Endothelial cell (in vitro differentiated cells): ENCODE measurements around the gene AUTS2. TPM values are rescaled to one million over a fixed set of nuclear protein-coding genes. Genes with fewer than 3 reads are reported as not detected.

Source experiments
- DNase-seq: peaks from one replicate; pipeline ENCODE4 v3.0.0; 2021; ENCODE audit warnings: low spot score
- H3K27ac Mint-ChIP-seq: one replicate; pipeline ENCODE4 v1.8.0; 2021; ENCODE audit warnings: mixed read lengths, inconsistent platforms; ENCODE audit not compliant: unreplicated experiment
- H3K27me3 Mint-ChIP-seq: one replicate; pipeline ENCODE4 v1.8.0; 2021; ENCODE audit warnings: mild to moderate bottlenecking, moderate library complexity, mixed read lengths, inconsistent platforms; ENCODE audit not compliant: unreplicated experiment
- H3K36me3 Mint-ChIP-seq: one replicate; pipeline ENCODE4 v1.8.0; 2021; ENCODE audit warnings: mild to moderate bottlenecking, low read depth, mixed read lengths, inconsistent platforms; ENCODE audit not compliant: unreplicated experiment
- H3K4me1 Mint-ChIP-seq: one replicate; pipeline ENCODE4 v1.8.0; 2021; ENCODE audit warnings: mild to moderate bottlenecking, mixed read lengths, inconsistent platforms; ENCODE audit not compliant: unreplicated experiment
- H3K4me3 Mint-ChIP-seq: one replicate; pipeline ENCODE4 v1.8.0; 2021; ENCODE audit warnings: mild to moderate bottlenecking, mixed read lengths, inconsistent platforms; ENCODE audit not compliant: unreplicated experiment
- H3K9me3 Mint-ChIP-seq: one replicate; pipeline ENCODE4 v1.8.0; 2021; ENCODE audit warnings: mixed read lengths, inconsistent platforms; ENCODE audit not compliant: unreplicated experiment
- total RNA-seq: library from RNA; stranded (reverse); fragmentation: NEBNext Ultra II Directional; extraction: Animal tissue kit (Norgen Biotek cat#: 25700); gene quantifications from one replicate; pipeline ENCODE4 v1.2.1, GENCODE V29; 2021; ENCODE audit not compliant: unreplicated experiment
- TF ChIP-seq, protein P1 (sequence below): fragments of 200-600 bp; sonication (generic); IDR thresholded peaks from one replicate; pipeline ENCODE4 v1.5.0; 2021; ENCODE audit warnings: antibody characterized with exemption; ENCODE audit not compliant: unreplicated experiment

AUTS2 gene
- total RNA-seq, 1 donor from 2014 or later, result 103 TPM

DNA sequence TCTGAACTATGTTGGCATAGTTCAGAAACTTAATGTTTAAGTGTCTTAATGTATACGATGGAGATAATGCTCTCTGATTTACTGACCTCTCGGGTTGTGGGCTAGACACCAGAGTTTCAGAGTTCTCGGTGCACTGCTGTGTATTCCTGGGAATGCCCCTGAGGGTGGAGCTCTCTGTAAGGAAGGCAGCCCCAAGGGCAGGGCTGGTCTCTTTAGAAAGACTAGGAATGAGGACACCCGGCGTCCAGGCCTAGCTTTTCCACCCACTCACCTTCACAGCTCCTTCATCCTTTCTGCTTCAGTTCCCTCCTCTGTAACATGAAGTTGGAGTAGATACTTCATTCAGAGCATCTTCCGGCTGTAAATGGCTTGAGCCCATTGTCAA is 997.1 kb downstream of the AUTS2 start:
- DNase-seq, result no peak
- TF ChIP-seq, protein P1, sequence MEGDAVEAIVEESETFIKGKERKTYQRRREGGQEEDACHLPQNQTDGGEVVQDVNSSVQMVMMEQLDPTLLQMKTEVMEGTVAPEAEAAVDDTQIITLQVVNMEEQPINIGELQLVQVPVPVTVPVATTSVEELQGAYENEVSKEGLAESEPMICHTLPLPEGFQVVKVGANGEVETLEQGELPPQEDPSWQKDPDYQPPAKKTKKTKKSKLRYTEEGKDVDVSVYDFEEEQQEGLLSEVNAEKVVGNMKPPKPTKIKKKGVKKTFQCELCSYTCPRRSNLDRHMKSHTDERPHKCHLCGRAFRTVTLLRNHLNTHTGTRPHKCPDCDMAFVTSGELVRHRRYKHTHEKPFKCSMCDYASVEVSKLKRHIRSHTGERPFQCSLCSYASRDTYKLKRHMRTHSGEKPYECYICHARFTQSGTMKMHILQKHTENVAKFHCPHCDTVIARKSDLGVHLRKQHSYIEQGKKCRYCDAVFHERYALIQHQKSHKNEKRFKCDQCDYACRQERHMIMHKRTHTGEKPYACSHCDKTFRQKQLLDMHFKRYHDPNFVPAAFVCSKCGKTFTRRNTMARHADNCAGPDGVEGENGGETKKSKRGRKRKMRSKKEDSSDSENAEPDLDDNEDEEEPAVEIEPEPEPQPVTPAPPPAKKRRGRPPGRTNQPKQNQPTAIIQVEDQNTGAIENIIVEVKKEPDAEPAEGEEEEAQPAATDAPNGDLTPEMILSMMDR, result no peak
- H3K27ac Mint-ChIP-seq, result no peak overlapping the region
- peaks cover 26% of the 10 kb centered on the region for H3K27me3 Mint-ChIP-seq
- peaks cover 13% of the 10 kb centered on the region for H3K36me3 Mint-ChIP-seq
- peaks cover 10% of the 10 kb centered on the region for H3K4me1 Mint-ChIP-seq
- H3K4me3 Mint-ChIP-seq, result peak overlapping the region; percentile 75
- peaks cover 4% of the 10 kb centered on the region for H3K9me3 Mint-ChIP-seq

DNA sequence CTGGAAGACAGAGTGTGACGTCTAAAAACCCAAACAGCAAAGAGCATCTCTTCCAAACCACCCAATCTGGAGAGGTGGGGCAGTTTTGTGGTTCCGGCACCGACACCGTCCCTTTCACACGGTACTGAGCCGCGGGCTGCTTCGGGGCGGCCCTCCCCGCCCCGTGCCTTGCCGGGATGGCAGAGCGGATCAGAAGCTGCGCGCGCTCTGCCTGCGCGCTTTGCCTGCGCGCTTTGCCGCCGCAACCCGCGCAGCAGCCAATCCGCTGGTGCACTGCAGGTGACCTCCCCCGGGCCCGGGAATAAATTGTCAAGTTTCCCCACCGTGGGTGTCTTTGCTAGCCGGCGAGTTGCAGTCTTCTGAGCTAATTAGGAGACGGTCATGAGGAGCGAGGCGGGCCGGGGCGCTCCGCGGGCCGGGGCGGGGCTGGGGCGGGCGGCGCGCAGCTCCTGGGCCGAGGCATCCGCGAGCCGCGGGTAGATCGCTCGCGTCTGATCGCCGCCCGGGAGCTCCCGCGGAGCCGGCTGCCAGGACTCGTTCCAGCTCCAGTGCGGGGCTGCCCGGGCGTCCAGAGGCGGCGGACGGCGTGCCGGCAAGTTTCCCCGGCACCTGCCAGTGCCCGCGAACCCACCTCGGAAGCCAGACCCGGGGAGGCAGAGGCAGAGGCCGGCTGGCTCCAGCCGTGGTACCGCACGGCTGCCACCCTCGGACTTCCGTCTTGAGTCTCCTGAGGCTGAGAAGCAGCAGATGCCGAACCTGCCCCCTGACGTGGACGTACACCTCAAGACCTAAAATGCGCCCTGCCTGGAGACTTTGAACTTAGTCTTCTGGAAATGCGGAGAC is 997.7 kb downstream of the AUTS2 start:
- Mint-ChIP-seq H3K4me1 (peaks cover 6% of the 10 kb centered on the region), H3K36me3 (peaks cover 19% of the 10 kb centered on the region), H3K9me3 (peaks cover 9% of the 10 kb centered on the region), H3K4me3 (peak overlapping the region; percentile 75), H3K27ac (no peak overlapping the region), H3K27me3 (peaks cover 29% of the 10 kb centered on the region)
- TF ChIP-seq, protein P1, result no peak
- peak; percentile 23 for DNase-seq

GRCh38 chr7:70596598-70596913 is 998.3 kb downstream of the AUTS2 start:
- peaks cover 10% of the 10 kb centered on the region for H3K9me3 Mint-ChIP-seq
- H3K4me3 Mint-ChIP-seq, result peak overlapping the region; percentile 33
- peaks cover 24% of the 10 kb centered on the region for H3K36me3 Mint-ChIP-seq
- peaks cover 11% of the 10 kb centered on the region for H3K4me1 Mint-ChIP-seq
- DNase-seq, result no peak
- TF ChIP-seq, protein P1, result no peak
- no peak overlapping the region for H3K27ac Mint-ChIP-seq
- H3K27me3 Mint-ChIP-seq, result peaks cover 29% of the 10 kb centered on the region

DNA sequence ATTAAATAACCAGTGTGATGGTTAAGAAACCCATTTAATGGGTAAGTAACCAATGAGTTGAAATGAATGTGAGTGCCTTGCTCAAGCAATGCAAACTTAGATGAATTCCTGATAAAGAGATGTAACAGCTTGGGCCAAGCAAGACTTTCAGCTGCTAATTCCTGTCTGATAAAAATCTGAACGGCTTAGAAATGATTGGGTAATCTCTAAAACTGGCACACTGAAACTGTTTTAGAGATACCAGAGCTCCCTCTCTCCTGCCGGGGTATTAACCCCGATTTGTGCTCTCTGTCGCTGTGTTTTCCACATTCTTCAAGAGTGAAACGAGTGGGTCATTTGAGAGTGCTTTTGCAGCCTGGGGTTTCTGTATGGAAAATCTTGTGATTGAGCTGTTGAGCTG is 998.8 kb downstream of the AUTS2 start:
- Mint-ChIP-seq H3K9me3 (peaks cover 10% of the 10 kb centered on the region), H3K27me3 (peaks cover 29% of the 10 kb centered on the region), H3K36me3 (peaks cover 24% of the 10 kb centered on the region), H3K27ac (no peak overlapping the region), H3K4me1 (peaks cover 9% of the 10 kb centered on the region), H3K4me3 (peak overlapping the region; percentile 31)
- TF ChIP-seq, protein P1, result no peak
- no peak for DNase-seq

- H3K4me3 Mint-ChIP-seq, result no peak overlapping the region
- H3K27ac Mint-ChIP-seq, result no peak overlapping the region
- peaks cover 10% of the 10 kb centered on the region for H3K9me3 Mint-ChIP-seq
- TF ChIP-seq, protein P1, result no peak
- H3K27me3 Mint-ChIP-seq, result peaks cover 28% of the 10 kb centered on the region
- H3K36me3 Mint-ChIP-seq, result peaks cover 28% of the 10 kb centered on the region
- no peak for DNase-seq
- H3K4me1 Mint-ChIP-seq, result peaks cover 9% of the 10 kb centered on the region
Observed at GRCh38 chr7:70598976-70599375, 1000.7 kb downstream of the AUTS2 start.
